ENCODE data around the gene MED27.

Gene MED27

DNA sequence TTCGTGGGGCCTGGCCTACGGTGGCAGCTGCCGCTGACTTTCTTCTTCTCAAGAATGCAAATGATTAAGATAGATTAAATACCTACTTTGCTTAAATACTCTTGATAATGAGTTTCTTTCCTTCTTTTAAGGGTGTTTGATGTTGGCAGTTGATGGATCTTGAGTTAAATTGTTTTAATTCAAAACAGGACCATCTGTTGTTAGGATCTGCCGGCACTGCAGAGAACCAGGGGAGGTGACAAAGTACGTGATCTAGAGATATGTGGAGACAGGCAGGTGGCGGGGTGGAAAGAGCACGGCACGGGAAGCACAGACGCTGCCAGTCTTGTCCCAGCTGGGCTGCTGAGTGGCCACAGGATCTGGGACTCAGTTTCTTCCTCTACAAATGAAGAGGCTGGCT is 37.9 kb downstream of the MED27 start:
- no peak for DNase-seq (ENCODE audit: low spot score)

DNA sequence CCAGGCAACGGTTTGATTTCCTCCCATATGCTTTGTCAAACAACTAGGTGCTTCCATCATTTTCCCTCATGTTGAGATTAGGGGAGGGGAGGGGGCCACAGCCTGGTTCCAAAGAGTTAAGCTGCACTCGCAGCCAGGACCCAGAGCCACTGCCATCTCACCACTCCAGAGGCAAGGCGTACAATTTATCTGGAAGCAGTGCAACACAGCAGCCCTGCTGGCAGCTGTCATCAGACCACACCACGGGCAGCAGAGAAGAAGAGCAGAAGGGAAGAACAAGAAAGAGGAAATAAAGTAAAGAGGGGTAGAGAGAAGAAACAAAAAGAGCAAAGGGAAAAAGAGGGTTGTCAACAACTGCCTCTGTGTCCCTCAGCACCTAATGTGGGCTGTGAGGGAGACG is 38.9 kb downstream of the MED27 start:
- DNase-seq (ENCODE audit: low spot score), result no peak

DNA sequence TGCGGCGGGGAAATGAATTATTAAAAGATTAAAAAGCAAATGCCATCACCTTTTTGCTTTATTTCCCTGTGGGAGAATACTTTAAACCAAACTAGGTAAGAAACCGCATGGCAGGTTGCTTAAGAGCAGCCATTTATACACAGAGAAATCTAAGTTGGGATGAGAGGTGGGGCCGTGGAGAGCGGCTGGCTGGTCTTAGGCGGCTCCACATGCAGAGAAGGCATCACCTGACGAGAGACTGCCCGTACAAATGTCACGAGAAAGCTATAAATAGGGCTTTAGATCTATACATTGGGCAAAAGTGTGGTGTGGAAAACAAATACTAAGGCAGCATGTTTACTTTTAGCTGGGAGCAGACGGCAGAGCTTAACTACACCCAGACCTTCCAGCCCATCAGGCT is 39.4 kb downstream of the MED27 start:
- no peak for DNase-seq (ENCODE audit: low spot score)

GRCh38 chr9:132039284-132039683 is 40.4 kb downstream of the MED27 start:
- no peak for DNase-seq (ENCODE audit: low spot score)

- no peak for DNase-seq (ENCODE audit: low spot score)
These were observed 42.2 kb downstream of the MED27 start for GRCh38 chr9:132037458-132037857.

- DNase-seq (ENCODE audit: low spot score), result no peak
These were observed 43.1 kb downstream of the MED27 start for GRCh38 chr9:132036521-132036920.

DNA sequence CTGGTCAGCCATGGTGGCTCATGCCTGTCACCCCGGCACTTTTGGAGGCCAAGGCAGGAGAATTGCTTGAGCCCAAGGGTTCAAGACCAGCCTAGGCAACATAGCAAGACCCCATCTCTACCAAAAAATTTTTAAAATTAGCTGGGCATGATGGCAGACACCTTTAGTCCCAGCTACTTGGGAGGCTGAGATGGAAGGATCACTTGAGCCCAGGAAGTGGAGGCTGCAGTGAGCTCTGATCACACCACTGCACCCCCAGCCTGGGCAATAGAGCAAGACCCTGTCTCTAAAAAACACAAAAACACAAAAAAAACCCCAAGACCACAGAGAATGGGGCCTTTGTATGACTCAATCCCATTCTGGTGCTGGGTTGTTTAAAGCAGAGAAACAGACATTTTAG is 44.0 kb downstream of the MED27 start:
- no peak for DNase-seq (ENCODE audit: low spot score)

DNA sequence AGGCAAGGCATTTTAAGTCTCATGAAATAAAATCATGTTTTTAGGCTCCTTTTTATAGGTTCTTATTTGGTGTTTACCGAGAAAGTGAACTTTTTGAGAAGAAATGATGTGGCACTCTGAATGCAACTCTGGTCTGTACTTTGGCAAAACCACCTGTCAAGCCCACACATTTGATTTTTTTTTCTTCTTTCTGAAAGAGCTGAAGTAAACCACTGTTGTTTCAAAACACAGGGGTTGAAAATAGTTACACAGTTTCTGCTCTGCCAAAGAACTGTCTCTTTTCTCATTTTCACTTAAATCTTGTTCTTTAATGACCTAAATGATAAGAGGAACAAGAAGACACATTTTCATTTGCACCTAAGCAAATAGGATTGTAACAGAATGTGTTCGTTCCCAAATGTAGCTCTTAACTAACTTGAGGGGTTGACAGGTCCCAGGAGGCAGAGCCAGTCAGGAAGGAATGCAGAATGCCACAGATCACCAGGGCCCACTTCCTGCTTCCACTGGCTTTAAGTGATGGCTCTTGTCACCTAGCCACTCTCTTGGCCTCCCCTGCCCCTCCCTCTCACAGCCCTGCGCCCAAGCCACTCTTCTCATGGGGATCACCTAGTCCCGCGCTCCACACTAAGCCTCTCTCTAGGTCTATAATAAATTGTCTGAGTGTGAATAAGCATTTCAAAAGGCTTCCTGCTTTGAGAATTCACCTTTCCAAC is 47.3 kb downstream of the MED27 start:
- no peak for DNase-seq (ENCODE audit: low spot score)

- DNase-seq (ENCODE audit: low spot score), result no peak
These were observed 48.0 kb downstream of the MED27 start for GRCh38 chr9:132031467-132032237.

DNA sequence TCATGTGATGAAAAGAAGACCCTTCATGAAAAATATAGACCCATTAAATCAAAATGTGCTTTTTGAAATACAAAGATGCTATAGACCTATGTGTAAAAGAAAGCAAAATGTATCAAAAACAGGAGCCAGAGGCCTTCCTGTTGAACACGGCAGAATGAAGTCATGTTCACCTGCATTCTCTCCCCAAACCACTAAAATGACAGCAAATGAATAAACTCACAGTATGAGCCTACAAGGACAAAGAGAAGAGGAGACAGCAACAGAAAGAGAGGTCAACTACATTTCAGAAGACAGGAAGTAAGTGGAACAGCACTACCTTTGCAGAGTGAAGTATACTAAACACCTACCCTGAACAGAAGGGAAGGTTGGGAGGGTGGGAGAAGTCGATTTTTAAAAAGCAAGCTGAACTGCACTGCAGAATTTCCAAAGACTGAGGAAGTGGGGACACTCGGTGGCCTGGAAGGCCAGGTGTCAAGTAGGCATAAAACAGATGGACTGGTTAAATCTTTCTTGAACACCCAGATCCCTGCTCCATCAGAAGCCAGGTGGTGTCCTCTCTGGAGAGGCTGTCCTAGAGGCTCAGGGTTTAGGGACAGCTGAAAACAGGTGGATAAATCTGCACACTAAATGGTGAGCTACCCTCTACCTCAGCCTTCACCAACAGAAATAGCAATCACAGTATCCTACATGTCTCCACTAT is 48.9 kb downstream of the MED27 start:
- DNase-seq (ENCODE audit: low spot score), result no peak

GRCh38 chr9:132027752-132028663 is 51.7 kb downstream of the MED27 start:
- DNase-seq (ENCODE audit: low spot score), result no peak

- DNase-seq (ENCODE audit: low spot score), result no peak
These were observed 52.6 kb downstream of the MED27 start for GRCh38 chr9:132026932-132027585.

DNA sequence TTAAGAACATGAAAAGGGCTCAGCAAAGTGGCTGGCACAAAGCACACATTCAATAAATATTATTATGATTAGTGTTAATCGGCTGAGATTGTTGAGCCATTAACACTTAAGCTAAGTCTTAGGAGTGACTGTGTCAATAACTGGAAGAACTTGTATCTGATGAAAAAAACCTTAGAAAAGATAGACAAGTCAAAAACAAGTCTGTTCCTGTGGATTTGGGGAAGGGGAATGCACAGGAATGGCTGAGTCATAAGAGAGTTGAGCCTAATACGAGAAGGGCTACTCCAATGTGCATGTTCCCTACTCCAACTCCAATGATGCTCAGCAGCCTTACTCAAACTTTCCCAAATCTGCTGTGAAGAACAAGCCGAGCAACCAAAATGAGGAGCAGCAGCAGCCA is 53.9 kb downstream of the MED27 start:
- DNase-seq (ENCODE audit: low spot score), result no peak

GRCh38 chr9:132024589-132024988 is 55.1 kb downstream of the MED27 start:
- DNase-seq (ENCODE audit: low spot score), result no peak

DNA sequence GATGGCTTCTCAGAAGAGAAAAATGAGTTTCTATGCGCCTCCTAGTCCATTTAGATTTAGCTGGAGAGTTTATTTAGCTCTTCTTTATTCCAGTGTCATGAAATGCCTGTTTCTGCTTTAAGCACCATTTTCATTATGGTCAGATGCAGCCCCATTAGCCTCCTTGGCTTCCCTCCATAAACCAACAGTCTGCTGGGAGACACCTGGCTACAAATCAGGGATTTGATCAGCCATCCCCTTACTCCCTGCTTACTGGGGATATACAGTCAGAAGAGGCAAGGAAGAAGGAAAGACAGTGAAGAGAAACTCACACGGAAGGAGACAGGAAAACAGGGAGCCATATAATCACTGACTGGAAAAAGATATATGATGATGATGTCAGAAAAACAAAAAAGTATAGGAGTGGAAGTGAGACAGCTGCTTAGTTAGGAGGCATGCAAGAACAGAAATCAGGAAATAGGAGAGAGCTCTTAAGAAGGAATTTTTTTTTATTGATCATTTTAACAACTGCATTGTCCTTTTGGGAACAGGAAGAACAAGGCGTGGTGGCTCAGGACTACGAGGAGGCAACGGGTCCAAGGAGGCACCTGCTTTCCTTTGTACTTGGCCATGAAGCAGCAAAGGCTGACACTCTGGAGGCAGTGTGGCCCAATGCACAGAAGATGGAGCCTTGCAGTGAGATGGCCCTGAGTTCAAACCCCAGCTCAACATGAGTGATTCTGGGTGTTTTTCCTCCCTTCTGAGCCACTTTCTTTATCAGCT is 56.1 kb downstream of the MED27 start:
- DNase-seq (ENCODE audit: low spot score), result no peak

DNA sequence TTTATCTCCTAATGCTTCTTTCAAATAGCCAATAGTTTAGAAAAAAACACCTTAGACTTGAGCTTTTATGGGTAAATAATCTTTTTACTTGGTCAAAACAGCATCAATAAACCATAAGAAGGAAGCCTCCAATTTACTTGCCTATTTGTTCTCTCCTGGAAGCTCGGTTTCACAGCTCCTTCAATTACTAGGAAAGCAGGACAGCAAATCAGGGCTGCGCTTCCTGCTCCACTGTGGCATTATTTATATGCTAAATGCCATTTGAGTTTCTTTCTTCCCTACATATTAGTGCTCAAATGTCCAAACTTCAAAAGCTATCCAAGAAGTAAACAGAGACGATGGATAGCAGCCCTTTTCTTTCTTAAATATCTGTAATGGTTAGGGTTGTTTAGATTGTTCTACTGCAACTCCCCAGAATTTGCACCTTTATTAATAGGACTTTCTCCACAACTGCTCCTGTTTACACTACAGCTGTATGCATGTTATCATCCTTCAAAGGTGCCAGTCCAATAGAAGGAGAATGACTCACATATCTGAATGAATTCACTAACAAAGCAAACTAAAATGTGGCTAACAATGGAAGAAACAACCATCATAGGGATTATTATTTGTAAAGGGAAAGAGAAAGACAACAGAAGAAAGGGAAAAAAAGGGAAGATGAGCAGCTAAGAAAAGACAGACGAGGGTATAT is 58.7 kb downstream of the MED27 start:
- no peak for DNase-seq (ENCODE audit: low spot score)

GRCh38 chr9:132020272-132020671 is 59.4 kb downstream of the MED27 start:
- DNase-seq (ENCODE audit: low spot score), result no peak

- DNase-seq (ENCODE audit: low spot score), result no peak
These were observed 60.0 kb downstream of the MED27 start for GRCh38 chr9:132019702-132020101.

DNA sequence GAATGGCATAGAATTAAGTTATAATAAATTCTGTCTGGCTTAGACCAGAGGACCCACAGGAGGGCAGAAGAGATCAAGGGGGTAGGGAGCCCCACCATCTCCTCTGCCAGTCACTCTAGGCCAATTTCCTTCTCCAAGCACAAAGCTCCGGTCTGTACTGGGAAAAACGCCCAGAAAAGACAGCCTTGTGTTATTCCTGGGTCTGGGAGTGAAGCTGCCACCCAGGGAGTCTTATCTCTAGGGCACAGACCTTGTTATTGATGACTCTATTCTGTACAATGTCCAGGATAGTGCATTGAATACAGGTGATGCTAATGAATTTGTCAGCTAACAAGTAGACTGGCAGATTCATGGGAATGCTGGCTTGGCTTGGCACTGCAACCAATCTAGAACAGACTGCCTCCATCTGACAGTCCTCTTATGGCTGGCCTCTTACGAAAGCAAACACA is 60.7 kb downstream of the MED27 start:
- DNase-seq (ENCODE audit: low spot score), result no peak

DNA sequence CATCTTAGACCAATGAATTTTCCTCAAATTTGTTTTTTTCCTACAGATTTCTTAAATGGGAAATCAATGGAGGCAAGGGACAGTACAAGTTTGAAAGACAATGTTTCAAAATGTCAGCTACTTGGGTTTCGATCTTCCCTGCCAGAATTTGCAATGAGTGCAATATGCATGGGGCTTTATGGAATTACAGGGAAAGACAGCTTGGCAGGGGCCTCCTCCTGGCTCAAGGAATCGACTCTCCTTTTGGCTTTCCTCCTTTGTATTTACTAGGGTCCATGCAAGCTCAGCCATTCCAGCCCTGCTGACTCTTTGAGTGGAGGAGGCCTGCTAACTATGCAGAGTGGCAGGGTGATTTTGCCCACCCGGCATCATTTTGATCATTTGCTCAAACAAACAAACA is 63.2 kb downstream of the MED27 start:
- no peak for DNase-seq (ENCODE audit: low spot score)

Data from HuH-7.5 (cell line).